ENCODE measurements around the gene MPHOSPH10.

DNA sequence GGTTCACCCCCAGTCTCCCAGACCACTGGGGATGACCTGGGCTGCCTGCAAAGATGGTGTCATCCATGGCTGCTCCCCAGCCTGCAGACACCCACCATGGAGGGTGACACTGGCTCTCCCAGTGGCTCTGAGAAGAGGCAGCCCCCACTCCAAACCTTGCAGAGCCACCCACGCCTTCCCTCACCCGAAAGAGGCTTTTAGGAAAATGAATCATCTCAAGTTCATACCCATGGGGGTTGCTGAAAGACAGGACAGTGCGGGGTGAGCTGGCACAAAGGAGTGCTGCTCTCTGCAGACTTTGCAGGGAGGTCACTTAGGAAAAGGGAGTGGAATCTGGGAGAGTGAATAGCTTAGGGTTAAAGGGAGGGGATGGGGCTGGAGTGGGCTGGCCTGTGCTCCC is 36.4 kb downstream of the MPHOSPH10 start:
- TF ChIP-seq EZH2 (IDR thresholded peaks at IDR 0.05; ENCODE audit: insufficient read depth, poor library complexity, severe bottlenecking) (no peak), EZH2phosphoT487 (IDR thresholded peaks at IDR 0.05; ENCODE audit: insufficient read depth, low read depth) (no peak)
